ENCODE results near the gene PCDHA1.

PCDHA1 gene

GRCh38 chr5:140869555-140869886, 83.6 kb downstream of the PCDHA1 start:
- H3K27me3 ChIP-seq (ENCODE audit: insufficient read depth, poor library complexity, severe bottlenecking) = no peaks in the 10 kb centered on the region
- no peak for TF ChIP-seq CTCF (IDR thresholded peaks at IDR 0.05; ENCODE audit: insufficient read depth, low read length)
- no peak for TF ChIP-seq SPI1 (IDR thresholded peaks at IDR 0.05; ENCODE audit: borderline replicate concordance, low read depth)
- no peak for TF ChIP-seq GABPA (IDR thresholded peaks at IDR 0.05; ENCODE audit: low read depth)
- TF ChIP-seq REST (IDR thresholded peaks at IDR 0.05; ENCODE audit: insufficient replicate concordance, low read depth) = no peak
- TF ChIP-seq POLR2AphosphoS5 (IDR thresholded peaks at IDR 0.05; ENCODE audit: low read depth) = no peak
- no peak overlapping the region for H3K4me3 ChIP-seq (replicated peaks; ENCODE audit: insufficient read depth, low read length)
- DNase-seq (ENCODE audit: low read depth in 1 of 2, low spot score in 1 of 2) = no peak
- no peak overlapping the region for H3K27ac ChIP-seq (replicated peaks)

GRCh38 chr5:140870221-140871201, 84.6 kb downstream of the PCDHA1 start:
- no peaks in the 10 kb centered on the region for H3K27me3 ChIP-seq (ENCODE audit: insufficient read depth, poor library complexity, severe bottlenecking)
- no peak for DNase-seq (ENCODE audit: low read depth in 1 of 2, low spot score in 1 of 2)
- no peak overlapping the region for H3K4me3 ChIP-seq (replicated peaks; ENCODE audit: insufficient read depth, low read length)
- TF ChIP-seq REST (IDR thresholded peaks at IDR 0.05; ENCODE audit: insufficient replicate concordance, low read depth) (peak; percentile 45), GABPA (IDR thresholded peaks at IDR 0.05; ENCODE audit: low read depth) (no peak), CTCF (IDR thresholded peaks at IDR 0.05; ENCODE audit: insufficient read depth, low read length) (no peak), POLR2AphosphoS5 (IDR thresholded peaks at IDR 0.05; ENCODE audit: low read depth) (no peak)
- H3K27ac ChIP-seq (replicated peaks) = no peak overlapping the region

- H3K4me3 ChIP-seq (replicated peaks; ENCODE audit: insufficient read depth, low read length) = no peak within 1 kb of the TSS
- TF ChIP-seq POLR2AphosphoS5 (IDR thresholded peaks at IDR 0.05; ENCODE audit: low read depth) (no peak), SPI1 (IDR thresholded peaks at IDR 0.05; ENCODE audit: borderline replicate concordance, low read depth) (no peak), GABPA (IDR thresholded peaks at IDR 0.05; ENCODE audit: low read depth) (no peak), CTCF (IDR thresholded peaks at IDR 0.05; ENCODE audit: insufficient read depth, low read length) (no peak), REST (IDR thresholded peaks at IDR 0.05; ENCODE audit: insufficient replicate concordance, low read depth) (no peak)
- H3K27me3 ChIP-seq (ENCODE audit: insufficient read depth, poor library complexity, severe bottlenecking) = no peaks in the 10 kb centered on the region
- no peak within 1 kb of the TSS for H3K27ac ChIP-seq (replicated peaks)
- no peak for DNase-seq (ENCODE audit: low read depth in 1 of 2, low spot score in 1 of 2)
Measured at GRCh38 chr5:140875085-140876065, 89.4 kb downstream of the PCDHA1 start, which contains the start of gene PCDHA12. PCDHA12 (plus strand) TSS chr5:140875308; CDS start chr5:140875473, 165 bp downstream.

Measured in HL-60 (cell line).